Neutrophil (primary cell): ENCODE data around the gene NR0B2.
A peak's percentile ranks its signal among the peaks of the same experiment; 100 is the strongest.

Source experiments
- H3K27ac ChIP-seq: fragments of 200-600 bp; sonication (generic); 2 replicates; pipeline ENCODE4 v1.5.1; 2016; ENCODE audit warnings: mild to moderate bottlenecking, moderate library complexity
- H3K27me3 ChIP-seq: fragments of 200-600 bp; sonication (generic); 2 replicates; pipeline ENCODE4 v1.6.0; 2016; ENCODE audit warnings: mild to moderate bottlenecking
- H3K36me3 ChIP-seq: fragments of 200-600 bp; sonication (generic); 2 replicates; pipeline ENCODE4 v1.5.1; 2017
- H3K4me1 ChIP-seq, 2 experiments: fragments of 200-600 bp in 1 of 2; sonication (generic) in 1 of 2; 1 replicate in 1 of 2; 2 replicates in 1 of 2; pipeline versions ENCODE4 v1.5.1 to v1.6.1; 2013 to 2016; ENCODE audit warnings: low read depth in 1 of 2, low read length in 1 of 2, mild to moderate bottlenecking in 1 of 2, moderate library complexity in 1 of 2; ENCODE audit not compliant: control insufficient read depth in 1 of 2, insufficient read depth in 1 of 2
- H3K4me3 ChIP-seq, 2 experiments: fragments of 200-600 bp in 1 of 2; sonication (generic) in 1 of 2; 1 replicate in 1 of 2; 2 replicates in 1 of 2; pipeline ENCODE4 v1.5.1; 2013 to 2016; ENCODE audit warnings: low read depth in 1 of 2, low read length in 1 of 2, mild to moderate bottlenecking in 1 of 2, moderate library complexity in 1 of 2
- H3K9me3 ChIP-seq: fragments of 200-600 bp; sonication (generic); 2 replicates; pipeline ENCODE4 v1.5.1; 2016
- CTCF ChIP-seq: fragments of 200-600 bp; sonication (generic); IDR thresholded peaks from 2 replicates; pipeline ENCODE4 v1.5.1; 2016; ENCODE audit warnings: antibody characterized with exemption

NR0B2 gene

GRCh38 chr1:26864610-26865480 lies 48.9 kb downstream of the NR0B2 start:
- H3K27me3 ChIP-seq: peaks cover 24% of the 10 kb centered on the region
- peak overlapping the region; percentile 60 to 72 for H3K4me3 ChIP-seq
- H3K27ac ChIP-seq: peak overlapping the region; percentile 42
- no peaks in the 10 kb centered on the region for H3K36me3 ChIP-seq
- peaks cover 18 to 23% of the 10 kb centered on the region in 2 experiments for H3K4me1 ChIP-seq
- H3K9me3 ChIP-seq: no peaks in the 10 kb centered on the region
- TF ChIP-seq CTCF: peak; percentile 67

DNA sequence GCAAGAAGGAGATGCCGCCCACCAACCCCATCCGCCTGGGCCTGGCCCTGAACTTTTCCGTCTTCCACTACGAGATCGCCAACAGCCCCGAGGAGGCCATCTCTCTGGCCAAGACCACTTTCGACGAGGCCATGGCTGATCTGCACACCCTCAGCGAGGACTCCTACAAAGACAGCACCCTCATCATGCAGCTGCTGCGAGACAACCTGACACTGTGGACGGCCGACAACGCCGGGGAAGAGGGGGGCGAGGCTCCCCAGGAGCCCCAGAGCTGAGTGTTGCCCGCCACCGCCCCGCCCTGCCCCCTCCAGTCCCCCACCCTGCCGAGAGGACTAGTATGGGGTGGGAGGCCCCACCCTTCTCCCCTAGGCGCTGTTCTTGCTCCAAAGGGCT lies 50.1 kb downstream of the NR0B2 start:
- Histone ChIP-seq H3K9me3 (no peaks in the 10 kb centered on the region), H3K4me1 (peaks cover 18 to 23% of the 10 kb centered on the region in 2 experiments), H3K36me3 (peaks cover 7% of the 10 kb centered on the region), H3K4me3 (peak overlapping the region in 1 of 2 experiments; percentile 72), H3K27ac (no peak overlapping the region), H3K27me3 (peaks cover 24% of the 10 kb centered on the region)
- TF ChIP-seq CTCF: no peak

GRCh38 chr1:26862781-26863684 lies 50.7 kb downstream of the NR0B2 start, which contains the start of gene SFN:
SFN (plus strand) TSS chr1:26863149; CDS start chr1:26863213, 64 bp downstream.
- Histone ChIP-seq H3K9me3 (no peaks in the 10 kb centered on the region), H3K4me3 (peak within 1 kb of the TSS in 1 of 2 experiments; percentile 72), H3K4me1 (peaks cover 18 to 23% of the 10 kb centered on the region in 2 experiments), H3K27ac (no peak within 1 kb of the TSS), H3K27me3 (peaks cover 24% of the 10 kb centered on the region), H3K36me3 (peaks cover 14% of the 10 kb centered on the region)
- TF ChIP-seq CTCF: peak; percentile 19

- peaks cover 24% of the 10 kb centered on the region for H3K27me3 ChIP-seq
- TF ChIP-seq CTCF: no peak
- no peak overlapping the region for H3K27ac ChIP-seq
- peaks cover 25% of the 10 kb centered on the region for H3K36me3 ChIP-seq
- H3K4me1 ChIP-seq: peaks cover 18 to 23% of the 10 kb centered on the region in 2 experiments
- no peaks in the 10 kb centered on the region for H3K9me3 ChIP-seq
- H3K4me3 ChIP-seq: no peak overlapping the region
These were observed 51.8 kb downstream of the NR0B2 start for GRCh38 chr1:26861889-26862378.
